Activated CD4-positive, alpha-beta T cell treated with anti-CD3 and anti-CD28 coated beads for 24 hours (primary cell): ENCODE data around the gene TOM1.

Experiments
- DNase-seq, 2 donors: peaks; one replicate each; pipeline ENCODE4 v3.0.0-alpha.2; 2020; ENCODE audit warnings: low read depth in 2 of 2

Gene TOM1

DNA sequence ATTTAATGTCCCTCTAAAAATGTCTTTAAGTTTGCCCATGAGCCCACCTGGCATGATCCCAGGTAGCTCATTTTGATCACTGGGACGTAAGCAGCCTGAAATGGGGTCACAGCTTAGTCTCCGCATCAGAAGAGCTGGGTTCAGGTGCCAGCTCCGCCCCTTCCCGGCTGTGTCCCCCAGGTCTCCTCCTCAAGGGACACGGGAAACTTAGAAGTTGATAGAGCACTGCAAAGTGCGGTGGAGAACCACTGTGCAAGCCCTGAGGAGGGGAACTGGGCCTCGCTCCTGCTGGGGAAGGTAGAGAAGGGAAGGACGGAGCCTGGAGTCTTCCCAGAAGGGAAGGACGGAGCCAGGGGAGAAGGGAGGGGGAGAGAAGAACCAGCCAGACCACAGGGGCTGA lies 7.7 kb downstream of the TOM1 start:
- DNase-seq: no peak

DNA sequence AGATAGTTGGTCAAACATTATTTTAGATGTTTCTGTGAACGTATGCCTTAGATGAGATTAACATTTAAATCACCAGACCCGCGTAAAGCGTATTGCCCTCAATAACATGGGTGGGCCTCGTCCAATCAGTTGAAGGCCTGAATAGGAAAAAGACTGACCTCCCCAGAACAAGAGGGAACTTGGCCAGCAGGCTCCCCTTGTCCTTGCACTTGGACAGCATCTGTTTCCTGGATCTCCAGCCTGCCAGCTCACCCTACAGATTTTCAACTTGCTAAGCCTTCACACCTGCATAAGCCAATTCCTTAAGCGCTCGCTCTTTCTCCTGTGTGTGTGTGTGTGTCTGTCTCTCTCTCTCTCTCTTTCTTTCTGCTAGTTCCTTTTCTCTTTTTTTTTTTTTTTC lies 8.2 kb downstream of the TOM1 start:
- no peak for DNase-seq

DNA sequence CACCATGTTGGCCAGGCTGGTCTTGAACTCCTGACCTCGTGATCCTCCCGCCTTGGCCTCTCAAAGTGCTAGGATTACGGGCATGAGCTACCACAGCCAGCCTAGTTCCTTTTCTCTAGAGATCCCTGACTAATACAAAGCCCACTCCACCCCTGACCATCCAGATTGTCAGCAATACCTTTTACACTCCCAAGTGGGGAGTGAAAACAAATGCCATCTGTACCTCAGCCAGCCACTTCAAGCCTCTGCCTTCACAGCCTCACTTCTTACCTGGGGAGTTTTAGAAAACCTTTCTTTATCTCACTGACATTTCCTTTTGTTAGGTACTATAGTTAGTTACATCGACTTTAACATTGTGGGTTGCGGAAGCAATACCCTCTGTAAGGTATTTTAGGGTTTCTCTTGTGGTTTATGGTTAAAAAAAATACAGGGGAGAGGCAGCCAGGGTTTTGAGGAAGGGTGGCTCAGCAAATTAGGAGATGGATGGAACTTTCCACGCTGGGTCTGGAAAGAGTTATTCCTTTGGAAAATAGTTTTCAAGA lies 8.9 kb downstream of the TOM1 start:
- no peak for DNase-seq

DNA sequence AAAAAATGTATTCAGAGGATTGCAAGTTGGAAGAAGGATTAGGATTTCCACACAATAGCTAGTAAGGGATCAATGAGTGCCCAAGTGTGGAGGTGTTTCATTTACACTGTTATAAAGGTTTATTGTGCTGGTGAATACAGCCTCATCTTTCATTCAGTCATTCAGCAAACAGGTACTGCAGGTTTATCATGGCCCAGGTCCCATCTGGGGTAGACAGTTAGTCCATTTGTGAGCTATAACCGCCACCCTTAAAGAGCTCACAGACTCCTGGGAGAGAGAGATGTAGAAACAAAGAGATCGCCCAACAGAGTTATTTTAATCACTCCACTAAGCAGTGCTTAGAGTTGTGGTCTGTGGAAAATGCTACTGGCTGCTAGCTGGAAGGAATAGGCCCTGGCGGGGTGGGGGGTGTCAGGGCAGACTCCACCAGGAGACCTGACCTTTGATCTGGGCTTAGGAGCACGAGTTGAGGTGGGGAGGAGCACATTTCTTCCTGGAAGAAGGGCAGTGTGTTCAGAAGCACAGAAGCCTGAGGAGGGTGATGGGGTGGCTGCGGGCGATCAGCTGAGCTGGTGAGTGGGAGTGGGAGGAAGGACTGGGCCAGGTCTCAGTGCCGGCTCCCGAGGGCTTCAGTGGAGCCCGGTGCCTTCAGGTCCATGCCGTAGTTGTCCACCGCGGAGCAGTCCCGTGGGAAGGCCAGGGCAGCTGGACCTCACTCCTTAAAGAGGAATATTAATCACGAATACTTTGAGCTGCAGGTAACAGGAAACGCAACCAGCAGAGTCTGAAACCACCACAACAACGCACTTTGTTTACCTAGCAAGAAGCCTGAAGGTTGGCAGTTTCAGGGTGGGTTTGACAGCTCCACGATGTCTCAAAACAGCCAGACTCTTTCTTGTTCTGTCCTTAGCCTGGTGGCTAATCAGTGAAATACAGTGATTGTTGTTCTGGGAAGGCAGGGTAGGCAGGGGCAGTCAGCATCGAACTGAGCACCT lies 11.2 kb downstream of the TOM1 start:
- DNase-seq: no peak

DNA sequence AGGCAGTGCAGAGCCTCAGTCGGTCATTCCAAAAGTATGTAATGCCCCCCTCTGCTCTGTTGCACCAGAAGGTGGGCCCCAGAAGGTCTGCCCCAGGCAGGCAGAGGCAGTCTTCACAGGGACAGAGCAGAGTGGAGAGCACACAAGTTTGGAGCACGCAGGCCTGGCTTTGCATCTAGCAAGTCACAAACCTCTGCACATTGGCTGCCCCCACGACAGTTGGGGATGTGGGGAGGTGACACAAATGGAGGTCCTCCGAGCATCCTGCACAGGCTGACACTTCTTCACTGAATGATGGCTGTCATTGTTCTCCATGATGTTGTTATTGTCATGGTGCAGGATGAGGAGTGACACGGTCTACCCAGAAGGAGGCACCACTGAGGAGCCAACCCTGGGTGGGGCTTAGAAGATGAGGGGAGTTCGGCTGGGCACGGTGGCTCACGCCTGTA lies 11.9 kb downstream of the TOM1 start:
- DNase-seq: no peak

DNA sequence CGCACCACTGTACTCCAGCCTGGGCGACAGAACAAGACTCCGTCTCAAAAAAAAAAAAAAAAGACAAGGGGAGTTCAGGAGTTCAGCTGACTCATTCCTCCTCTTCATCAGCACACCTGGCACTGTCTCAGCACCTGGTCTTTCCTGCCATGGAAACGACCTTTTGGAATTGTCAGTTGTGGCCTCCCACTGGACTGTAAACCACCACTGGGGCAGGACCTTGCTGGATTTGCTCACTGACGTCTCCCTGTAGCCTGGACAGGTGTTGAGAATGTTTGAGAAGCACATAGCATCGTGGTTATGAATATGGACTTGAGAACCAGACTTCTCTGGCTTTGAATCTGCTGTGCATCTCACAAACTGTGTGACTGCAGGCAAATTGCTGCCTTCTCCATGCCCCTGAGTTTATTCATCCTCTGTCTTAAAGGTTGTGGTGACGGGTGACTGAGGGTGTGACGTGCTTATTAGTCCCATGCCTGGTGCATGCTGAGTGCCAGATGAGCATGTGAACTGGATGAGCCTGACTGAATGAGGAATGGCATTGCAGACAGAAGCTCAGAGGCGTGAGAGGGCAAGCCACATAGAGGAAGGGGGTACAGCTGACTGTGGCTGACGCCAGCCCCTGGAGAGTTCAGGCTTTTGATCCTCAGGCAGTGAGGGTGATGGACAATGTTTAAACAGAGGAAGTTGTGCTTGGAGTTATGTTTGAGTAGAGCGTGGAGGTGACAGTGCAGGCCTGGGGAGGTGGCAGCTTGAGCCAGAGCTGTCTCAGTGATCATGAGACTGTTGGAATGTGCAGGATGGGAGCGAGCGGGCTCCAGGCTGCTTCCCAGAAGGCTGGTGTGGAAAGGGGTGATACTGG lies 12.7 kb downstream of the TOM1 start:
- DNase-seq: no peak

DNA sequence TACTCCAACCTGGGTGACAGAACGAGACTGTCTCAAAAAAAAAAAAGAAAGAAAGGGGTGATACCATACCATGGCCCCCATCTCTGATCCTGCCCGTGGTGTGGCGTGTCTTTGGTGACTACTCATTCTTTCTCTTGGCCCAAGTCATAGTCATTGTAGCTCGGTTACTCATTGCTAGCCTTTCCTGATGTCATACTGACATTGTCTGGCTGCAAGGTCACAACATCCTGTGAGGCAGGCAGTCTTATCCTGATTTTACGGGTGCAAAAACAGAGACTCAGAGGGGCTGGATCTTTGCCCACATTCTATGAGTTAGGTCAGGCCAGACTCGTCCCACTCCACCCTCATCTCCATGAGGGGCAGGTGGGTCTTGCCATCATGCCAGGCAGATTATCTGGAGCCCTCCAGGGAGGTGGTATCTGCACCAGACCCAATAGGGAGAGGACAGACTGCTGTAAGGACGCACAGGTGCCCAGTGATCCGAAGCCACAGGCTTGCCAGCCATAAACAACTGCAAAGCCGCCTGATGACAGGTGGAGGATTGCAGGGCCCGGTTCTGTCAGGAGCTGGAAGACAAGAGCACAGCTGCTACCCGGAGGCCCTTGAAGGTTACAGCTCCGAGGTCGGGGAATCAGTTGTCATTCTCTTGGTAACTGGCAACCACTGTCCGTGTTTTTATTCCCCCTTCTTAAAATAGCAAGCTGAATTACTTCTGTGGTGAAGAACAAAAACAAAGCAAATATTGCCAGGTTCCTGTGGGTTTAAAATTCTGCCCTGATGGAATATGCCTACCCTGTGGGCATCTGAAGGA lies 13.8 kb downstream of the TOM1 start:
- no peak for DNase-seq

DNA sequence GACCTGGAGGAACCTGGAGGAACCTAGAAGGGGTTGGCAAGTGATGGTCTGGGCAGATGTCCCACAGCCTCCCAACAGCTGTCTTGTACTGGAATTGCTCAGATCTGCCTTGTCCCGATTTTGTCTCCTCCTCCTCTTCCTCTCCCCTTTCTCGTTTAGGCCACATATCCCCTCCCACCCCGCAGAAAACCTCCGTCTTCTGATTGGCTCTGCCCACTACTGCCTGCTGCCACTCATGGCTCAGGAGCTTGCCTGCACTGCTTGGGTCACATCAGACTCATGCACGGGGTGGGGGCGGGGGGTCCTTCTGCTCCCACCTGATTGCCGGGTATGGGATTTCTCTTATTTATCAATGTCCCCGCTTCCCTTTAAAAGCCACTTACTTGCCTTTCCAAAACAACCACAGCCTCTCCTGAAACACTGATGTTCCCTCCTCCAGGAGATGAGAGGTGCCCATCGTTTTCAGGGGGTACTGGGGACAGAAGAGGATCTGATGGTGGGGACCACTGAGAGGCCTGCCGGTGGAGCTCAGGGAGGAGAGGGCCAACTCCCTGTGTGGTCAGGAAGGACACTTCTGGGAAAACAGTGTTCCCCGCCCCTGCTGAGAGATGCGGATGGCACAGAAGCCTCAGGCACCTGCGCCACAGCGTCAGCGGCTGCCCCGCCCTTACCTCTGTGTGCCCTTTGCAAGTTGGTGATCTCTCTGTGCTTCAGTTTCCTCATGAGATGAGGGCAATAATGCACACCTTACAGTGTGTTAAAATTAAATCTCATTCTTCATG lies 14.7 kb downstream of the TOM1 start:
- no peak for DNase-seq

DNA sequence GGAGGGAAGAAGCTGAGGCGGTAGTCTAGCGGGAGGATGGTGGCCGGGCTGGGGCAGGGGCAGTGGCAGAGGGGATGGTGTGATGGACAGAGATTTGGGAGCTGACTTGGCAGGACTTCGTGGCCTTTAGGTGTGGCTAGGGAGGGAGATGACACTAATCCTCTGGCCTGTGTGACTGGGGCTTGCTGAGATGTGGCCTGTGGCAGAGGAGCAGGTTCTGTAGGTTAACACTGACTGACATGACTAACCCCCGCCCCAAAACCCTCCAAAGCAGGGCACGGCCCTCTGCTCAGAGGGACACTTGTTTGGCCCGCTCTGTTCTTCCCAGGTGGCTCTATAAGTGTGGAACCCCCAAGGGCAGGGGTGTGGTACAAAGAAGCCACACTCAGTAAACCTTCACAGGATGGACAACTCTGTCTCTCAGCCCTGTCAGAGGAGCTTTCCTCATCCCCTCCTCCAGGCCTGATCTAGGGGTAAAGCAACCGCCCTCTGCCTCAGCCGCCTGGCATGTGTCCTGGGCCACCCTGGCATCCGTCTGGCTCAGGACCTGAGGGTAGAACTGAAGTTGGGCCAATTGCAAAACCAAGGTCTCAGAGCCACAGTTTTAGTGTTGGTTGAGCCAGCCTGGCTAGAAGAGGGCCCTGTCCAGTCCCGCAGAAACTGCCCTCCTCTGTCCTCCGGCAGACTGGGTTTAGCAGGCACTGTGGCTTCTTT lies 15.6 kb downstream of the TOM1 start:
- no peak for DNase-seq

DNA sequence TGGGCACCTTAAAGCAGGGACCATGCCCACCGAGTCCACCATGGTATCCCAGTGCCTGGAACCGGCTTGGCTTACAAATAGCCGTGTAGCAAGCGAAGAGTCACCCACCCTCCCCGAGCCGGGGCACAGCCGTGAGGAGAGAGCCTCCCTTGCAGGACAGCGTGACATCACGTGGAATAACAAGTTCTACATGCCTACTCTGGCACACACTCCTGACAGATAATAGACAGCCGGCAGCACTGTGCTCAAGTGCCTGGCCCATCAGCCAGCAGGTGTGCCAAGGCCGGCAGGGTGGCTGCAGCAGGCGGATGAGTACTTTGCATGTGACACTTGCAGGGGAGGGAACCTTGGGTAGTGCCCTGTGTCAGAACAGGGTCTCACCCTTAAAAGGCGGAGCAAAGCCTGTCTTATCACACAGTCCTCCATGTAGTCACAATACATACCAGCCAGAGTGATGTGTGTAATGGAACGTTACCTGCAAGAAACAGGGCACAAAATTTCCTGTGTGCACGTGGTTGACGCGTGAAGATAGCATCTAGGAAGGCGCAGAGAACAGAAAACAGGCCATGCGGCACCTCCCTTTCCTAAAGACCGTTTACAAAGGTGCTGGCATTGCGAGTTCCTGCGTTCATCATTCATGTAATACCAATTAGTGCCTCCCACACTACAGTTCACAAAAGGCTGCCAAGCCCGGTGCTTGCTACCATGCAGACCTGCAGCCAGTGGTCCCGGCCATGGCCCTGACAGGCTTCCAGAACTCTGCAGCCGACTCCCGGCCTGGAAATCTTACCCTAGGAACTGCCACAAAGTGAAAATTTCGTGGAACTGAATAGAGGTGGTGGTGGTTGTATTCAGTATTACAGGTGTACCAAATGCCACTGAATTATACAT lies 16.4 kb downstream of the TOM1 start:
- DNase-seq: no peak

DNA sequence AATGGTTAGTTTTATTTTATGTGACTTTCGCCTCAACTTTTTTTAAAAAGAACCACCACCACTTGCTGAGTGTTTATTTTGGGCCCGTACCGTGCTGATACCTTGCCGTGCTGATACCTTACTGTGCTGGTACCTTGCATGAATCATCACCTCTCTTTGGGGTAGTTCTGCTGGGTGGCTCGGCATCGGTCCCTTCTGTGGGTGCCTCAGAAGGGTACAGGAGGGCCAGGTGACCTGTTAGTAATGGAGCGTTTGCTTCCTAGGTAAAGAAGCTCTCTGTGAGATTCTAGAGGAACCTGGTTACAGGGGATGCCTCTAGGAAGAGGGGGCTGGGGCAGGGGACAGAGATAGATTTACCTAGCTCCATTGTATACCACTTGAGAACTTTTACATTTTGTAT lies 17.1 kb downstream of the TOM1 start:
- no peak for DNase-seq

DNA sequence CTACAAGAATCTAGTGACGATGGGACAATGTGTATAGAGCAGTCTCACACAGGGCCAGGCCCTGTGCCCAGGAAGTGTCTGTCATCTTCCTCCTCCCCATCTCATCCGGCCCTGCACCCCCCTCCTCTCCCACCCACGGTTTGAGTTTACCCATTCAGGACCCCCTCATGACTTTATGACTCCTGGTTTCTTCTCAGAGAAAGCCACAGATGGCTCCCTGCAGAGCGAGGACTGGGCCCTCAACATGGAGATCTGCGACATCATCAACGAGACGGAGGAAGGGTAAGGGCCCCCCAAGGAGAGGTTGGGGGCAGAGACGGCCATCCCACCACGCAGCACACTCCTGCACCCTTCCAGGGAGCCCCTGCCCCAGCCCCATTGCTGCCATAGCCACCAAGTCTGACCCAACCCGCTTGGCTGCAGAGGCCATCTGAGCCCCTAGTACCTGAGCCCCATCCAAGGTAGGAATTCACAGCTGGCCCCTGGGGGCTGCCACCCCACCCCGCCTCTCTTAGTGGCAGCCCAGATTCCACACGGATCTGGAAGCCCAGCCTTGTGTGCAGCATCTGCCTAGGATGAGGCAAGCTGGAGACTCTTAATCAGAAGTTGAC lies 18.1 kb downstream of the TOM1 start:
- no peak for DNase-seq

DNA sequence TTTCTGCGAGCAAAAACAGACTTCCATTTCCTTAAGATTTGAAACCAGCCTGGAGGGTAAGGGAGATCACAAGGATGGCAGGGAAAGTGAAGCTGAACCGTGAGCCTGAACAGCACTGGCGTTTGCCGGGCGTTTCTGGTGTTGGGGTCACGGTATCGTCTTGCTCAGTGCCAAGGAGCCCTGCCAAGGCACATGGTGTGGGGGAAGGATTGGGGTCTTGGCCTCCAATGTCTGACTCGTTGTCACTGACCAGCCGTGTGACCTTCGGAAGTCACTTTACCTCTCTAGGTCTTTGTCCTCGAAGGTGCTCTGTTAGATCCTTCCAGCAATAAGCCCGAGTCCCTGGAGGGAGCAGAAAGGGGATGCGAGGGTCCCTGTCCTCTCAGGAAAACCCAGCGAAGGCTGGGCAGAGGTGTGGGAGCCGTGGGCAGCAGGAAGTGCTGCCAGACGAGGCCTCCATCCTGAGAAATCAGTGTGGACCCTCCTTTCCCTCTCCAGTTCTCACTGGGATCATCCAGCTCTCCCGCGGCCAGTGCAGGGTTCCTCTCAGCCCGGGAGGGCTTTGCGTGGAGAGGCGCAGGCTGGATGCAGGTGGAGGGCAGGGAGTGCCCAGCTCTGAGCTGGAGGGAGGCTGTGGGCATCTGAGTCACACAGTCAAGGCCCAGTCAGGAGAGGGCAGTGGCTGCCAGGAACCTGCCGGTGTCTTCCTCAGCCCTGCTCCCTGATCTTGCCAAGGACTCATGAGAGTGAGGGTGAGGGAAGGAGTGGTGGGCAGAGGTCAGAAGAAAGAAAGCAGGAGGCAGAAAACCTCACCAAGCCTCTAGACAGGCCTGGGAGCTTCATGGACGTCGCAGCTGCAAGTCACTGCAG lies 18.9 kb downstream of the TOM1 start:
- no peak for DNase-seq

DNA sequence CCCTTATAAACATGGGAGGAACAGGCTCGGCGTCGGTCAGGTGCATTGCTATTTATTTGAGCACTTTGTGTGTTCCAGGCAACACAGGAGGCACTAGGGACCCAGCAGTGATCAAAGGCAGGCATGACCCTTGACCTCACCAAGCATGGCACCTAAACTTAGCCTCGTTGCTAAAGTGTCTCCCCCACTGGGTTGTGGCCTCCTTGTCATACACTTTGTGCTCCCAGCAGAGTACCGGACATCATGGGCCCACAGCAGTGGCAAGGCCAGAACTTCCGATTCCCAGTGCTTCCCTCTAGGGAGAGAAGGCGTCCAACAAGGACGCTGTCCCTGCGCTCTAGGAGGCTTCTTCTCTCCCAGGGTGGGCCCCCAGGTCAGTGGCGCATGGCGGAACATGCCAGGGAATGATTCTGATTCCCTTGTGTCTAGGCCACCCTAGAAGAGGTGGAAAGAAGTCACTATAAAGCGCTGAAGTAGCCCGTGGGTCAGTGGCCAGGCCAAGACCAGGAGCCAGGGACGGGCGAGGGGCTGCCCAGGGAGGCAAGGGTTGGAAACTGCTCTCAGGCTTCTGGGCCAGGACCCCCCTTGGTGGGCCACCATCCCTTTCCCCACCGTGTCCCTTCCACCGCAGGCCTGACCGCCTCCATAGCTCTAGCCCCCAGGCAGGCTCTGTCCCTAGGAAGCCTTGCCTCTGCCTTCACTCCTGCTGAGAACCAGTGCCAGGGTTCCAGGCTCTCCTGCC lies 19.7 kb downstream of the TOM1 start:
- DNase-seq: no peak

DNA sequence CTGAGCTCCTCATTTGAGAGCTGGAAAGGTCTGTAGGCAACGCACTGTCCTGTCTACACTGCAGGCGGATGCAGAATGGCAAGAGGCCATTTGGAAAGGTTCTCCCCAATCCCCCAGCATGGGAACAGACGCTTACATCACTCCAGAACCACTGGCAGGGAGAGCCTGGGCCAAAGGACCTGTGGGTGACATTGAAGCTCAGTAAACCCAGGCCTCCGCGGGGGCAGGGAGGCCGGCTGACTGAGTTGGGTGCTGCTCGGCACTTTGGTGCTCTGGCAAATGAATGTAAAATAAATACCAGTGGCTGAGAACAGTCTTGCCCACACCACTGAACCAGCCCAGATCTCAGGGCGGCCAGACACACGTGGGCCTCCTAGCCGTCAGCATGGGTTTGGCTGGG lies 22.4 kb downstream of the TOM1 start:
- DNase-seq: no peak

DNA sequence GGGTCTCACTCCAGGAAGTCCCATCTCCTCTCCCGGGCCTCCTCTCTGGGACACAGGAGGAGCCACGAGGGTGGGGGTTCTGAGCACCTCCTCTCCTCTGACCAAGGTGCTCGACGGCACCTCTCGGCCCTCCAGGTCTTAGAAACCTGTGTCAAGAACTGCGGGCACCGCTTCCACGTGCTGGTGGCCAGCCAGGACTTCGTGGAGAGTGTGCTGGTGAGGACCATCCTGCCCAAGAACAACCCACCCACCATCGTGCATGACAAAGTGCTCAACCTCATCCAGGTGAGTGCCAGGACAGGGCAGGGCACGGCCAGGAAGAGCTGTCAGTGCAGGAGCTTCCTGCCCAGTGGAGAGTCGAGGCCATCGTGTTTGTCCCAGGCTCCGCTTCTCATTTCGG lies 23.2 kb downstream of the TOM1 start:
- DNase-seq: no peak

DNA sequence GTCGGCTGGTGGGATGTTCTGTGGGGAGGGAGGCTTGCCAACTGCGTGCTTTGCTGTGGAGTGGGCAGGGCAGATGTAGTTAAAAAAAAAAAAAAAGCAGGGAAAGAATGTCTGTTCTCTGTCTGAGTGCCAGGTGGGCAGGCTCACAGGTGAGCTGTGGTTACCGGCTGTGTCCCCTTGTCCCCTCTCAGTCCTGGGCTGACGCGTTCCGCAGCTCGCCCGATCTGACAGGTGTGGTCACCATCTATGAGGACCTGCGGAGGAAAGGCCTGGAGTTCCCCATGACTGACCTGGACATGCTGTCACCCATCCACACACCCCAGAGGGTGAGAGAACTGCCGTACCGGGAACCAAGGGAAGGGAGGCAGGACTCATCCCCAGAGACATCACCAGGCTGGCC lies 23.6 kb downstream of the TOM1 start:
- DNase-seq: no peak
